NCI-H1694 treated with DMSO at 0.1 percent for 48 hours (cell line): ENCODE data around the gene G6PD.
"Not testable (repeated sequence)": the region's sequence is repeated elsewhere in the genome, so short reads cannot be mapped to it uniquely, and the experiment has no call there.

Experiments
- DNase-seq: peaks from one replicate; lab custom pipeline; 2025; lab: John Stamatoyannopoulos, UW

Gene G6PD

DNA sequence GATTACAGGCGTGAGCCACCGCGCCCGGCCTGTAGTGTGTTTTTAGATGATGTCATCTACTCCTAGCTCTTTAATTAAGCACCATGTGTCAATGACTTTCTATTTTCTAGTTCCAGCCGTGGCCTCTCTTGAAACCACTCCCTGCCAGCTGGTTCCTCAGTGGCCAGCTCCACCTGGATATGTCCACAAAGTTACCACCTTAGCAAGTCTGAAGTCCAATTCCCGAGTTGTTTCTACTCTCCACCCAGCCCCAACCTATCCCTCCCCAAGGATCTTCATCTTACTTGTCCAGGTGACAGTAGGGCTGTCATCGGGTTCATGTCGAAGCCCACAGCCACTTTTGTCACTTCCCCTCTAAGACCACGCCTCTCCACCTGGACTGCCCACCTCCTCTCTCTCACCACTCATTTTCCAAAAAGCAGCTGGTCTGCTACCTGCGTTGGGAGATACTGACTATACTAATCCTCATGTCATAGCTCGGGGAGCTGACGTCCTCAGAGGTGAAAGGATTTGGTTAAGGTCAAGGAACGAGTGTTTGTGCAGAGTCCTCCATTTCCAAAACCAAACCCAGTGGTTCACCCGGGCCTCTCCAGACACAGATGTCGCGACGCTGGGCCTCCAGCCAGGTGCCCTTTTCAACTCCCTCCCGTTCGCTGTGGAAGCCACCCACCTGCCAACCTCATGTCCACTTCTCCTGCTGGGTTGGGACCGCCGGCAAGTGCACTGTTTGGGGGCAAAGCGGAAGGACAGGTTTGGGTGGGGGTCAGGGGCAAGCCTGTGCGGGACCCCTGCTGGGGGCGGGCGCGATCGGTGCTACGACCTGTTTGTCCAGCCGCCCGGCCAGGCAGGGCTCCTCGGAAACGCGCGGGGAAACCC lies 31.3 kb downstream of the G6PD start:
- no peak for DNase-seq

DNA sequence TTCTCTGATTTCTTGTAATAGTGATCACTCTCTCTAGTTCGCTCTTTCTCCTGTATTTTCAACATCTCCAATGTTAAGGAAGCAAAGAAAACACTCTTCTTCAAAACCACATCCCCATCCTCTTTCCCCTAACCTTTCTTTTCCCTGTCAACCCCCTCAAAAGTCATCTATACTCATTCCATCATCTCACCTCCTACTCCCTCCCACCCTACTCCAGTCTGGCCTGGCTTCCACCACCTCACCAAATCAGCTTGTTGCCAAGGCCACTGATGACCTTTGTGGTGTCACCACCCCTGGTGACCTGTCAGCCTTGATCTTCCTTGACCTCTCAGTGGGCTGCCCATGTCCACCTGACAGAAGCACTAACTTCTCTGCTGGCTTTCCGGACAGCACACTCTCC lies 32.9 kb downstream of the G6PD start:
- no peak for DNase-seq

DNA sequence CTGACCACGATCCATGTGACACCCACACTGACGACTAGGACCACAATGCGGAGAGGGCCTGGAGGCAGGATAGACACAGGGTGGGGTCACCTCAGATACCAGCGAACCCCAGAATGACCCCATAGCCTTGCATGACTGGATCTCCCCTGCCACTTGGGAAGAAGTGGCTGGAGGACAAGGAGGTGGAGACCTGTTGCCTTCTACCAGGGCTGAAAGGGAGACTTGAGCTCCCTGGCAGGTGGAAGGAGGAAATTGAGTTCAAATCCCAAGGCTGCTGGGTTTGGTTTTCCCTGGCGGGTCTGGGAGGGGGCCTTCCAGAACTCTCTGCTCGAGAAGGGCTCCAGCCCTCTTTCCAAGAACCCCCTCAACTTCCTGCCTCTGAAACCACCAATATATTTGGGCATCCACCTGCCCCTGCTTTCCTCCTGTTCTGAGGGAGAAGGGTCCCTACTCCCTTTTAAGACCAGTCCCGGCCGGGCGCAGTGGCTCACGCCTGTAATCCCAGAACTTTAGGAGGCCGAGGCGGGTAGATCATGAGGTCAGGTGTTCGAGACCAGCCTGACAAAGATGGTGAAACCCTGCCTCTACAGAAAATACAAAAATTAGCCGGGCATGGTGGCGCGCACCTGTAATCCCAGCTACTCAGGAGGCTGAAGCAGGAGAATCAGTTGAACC lies 33.6 kb downstream of the G6PD start:
- no peak for DNase-seq

DNA sequence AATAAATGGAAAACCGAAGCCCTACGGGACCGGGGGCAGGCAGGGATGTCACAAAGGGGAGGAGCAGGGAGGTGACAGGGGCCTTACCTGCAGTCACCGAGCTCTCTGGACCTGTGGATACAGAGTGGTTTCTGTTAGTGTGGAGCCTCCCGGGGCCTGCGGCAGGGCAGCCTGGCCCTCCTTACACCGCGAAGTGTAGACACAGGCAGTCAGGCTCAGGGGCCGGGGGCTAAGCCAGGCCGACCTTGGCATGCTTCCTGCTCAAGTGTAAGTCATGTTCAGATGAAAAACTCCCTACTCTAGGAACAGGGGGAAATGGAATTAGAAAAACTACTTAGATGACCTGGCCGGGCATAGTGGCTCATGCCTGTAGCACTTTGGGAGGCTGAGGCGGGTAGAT lies 34.9 kb downstream of the G6PD start:
- no peak for DNase-seq

DNA sequence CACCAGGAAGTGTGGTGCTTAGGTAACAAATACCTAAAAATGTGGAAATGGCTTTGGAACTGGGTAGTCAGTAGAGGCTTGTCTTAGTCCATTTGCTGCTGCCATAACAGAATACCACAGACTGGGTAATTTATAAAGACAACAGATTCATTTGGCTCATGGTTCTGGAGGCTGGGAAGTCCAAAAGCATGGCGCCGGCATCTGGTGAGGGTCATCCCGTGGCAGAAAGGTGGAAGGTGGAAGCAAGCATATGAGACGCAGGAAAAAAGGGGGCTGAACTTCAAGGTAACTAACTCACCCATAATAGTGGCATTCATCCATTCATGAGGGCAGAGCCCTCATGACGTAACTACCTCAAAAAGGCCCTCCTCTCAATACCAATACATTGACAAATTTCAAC lies 37.2 kb downstream of the G6PD start:
- DNase-seq, result no peak

DNA sequence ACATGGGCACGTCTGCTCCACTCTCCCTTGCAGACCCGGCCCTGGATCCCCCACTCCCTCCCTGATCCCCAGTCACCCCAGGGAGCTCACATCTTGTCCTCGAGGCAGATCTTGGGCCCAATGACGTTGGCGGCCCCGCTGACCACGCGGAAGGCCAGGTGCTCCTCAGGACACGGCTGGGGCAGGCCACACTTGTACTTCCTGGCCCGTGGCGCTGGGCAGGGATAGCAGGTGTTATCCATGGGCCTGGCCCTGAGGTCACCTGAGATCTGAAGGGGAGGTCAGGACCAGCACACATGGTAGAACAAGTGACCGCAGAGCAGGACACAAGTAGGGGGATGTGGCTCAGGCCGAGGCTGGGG lies 38.3 kb downstream of the G6PD start:
- DNase-seq, result no peak

DNA sequence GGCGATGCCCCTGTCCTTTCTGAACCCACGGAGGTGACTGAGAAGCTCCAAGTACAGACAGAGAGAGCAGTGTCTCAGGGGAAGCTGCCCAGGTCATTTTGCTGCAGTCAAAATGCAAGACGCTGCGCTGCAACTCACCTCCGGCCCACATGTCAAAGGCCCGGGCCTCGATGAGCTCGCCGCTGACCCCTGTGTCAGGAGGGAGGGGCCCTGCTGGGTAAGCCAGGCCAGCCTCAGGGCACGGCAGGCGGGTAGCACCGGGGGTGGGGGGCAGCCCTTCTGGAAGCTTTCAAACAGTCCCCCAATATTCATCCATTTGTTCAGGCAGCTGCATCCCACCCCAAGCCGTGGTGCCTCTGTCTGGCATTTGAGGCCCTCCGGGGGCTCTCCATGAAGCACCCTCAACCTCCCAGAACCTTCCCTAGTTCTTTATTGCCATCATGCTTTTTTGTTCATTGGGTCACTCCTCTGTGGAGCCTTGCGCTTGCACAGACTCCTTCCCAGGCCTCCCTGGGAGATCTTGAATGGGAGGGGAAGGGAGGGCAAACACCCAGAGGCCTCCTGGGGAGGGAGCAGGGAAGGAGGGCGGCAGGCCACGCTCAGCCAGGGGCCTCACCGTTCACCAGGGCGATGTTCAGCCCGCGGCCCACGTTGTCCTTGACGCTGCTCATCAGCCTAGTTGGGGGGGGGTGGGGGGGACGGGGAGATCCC lies 38.8 kb downstream of the G6PD start:
- DNase-seq, result no peak

DNA sequence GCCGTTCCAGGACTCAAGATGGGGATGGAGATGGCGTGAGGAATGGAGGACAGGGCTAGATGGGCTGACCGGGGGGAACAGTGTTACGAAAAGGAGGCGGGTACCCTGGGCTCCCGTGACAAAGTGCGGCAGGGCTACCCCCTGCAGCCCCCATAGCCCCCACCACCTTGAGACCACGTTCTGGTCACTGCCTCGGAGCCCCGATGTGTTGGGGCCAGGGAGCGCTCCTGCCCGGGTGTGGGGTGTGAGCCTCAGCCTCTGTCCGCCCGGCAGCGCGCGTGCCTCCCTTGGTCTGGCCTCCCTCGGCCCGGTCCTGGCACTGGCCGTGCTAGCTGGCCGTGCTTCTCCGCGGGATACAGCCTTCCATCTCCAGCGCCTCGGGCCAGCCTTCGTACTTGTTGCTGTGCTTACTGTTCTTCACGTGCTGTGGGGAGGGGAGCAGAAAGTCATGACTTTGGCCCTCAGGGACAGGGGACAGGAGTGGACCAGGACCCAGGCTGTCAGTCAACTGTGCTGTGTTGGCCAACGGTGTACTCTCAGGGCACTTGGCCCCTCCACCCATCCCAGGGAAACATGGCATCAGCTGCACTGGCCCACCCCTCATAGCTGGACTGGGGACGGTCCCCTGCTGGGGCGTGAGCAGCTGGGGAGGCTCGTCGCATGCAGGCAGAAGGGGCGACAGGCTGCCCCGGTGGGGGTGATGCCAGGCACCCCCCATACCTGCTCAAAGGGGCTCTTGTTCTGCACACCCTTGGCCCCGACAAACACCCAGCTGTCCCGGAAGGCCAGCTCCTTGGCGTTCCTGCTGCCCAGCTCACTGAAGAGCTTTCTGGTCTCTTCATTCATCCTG lies 39.9 kb downstream of the G6PD start:
- no peak for DNase-seq

DNA sequence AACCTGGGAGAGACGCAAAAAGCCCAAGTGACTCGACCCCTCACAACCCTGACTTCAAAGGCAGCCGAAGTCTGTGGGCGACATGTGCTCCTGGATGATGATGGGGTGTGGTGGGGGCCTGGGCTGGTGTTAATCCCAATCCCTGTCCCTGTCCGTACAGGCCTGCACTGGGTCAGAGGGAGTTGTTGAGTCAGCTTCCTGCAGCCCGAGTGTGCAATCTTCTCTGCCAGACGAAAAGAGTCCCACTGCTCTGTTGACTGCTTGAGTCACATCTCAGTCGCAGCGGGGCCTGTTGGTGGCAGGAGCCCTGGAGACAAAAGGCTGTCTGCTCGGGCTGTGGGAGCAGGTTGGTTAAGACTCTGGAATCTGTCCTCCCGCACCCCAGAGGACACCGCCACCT lies 40.9 kb downstream of the G6PD start:
- DNase-seq, result no peak

DNA sequence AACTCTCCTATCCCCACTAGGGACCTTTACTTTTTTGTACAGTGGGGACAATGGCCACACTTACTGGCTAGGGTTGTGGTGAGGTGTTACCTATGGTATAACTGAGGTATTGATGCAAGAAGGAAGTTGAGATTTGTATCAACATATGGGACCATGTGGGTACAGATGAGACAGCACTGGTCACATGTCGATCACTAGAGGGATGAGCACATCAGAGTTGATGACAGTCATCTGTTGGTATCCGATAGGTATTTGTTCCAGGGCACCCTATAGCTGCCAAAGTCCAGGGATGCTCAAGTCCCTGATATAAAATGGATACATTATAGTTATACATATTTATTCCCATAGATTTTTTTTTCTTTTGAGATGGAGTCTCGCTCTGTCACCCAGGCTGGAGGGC lies 43.7 kb downstream of the G6PD start:
- DNase-seq, result no peak

DNA sequence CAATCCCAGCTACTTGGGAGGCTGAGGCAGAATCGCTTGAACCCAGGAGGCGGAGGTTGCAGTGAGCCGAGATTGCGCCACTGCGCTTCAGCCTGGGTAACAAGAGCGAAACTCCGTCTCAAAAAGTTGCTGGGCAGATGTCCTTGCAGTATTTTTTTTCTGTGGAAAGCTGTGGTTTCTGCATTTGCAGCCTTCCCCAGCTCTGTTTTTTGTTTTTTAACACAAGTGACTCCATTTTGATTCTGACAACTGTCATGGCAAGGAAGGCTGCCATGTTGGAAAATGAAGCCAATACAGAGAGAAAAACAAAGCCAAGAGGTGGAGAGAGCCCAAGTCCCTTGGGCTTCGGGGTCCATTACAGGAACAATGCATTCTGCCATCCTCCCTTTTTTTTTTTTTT lies 44.5 kb downstream of the G6PD start:
- DNase-seq, result no peak

DNA sequence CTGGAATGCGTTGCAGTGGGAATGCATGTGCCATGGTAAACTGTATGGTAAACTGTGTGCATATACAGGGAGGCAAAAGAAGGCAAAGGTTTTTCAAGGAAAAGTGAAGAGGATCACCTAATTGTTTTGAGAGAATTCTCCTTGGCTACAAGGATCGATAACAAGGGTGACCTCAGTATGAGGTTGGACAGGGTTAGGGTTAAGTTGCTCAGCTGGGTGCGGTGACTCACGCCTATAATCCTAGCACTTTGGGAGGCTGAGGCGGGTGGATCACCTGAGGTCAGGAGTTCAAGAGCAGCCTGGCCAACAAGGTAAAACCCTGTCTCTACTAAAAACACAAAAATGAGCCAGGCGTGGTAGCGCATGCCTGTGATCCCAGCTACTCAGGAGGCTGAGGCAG lies 45.2 kb downstream of the G6PD start:
- DNase-seq, result not testable (repeated sequence)

DNA sequence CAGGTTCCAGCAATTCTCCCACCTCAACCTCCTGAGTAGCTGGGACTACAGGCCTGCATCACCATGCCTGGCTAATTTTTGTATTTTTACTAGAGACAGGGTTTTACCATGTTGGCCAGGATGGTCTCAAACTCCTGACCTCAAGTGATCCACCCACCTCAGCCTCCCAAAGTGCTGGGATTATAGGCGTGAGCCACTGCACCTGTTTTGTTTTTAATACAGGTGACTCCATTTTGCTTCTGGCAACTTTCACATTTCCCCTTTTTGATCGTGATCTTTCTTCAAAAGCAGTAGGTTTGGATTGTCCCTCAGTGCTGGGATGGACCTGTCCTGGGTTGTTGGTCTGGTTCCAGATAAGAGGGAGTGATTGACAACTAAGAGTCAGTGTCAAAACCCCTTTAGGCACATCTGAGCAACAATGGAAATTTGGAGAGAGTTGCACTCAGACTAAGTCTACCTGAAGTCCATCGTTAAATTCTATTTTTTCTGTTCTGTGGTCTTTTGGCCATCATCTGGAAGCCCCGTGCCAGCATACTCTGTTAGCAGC lies 50.0 kb downstream of the G6PD start:
- not testable (repeated sequence) for DNase-seq

DNA sequence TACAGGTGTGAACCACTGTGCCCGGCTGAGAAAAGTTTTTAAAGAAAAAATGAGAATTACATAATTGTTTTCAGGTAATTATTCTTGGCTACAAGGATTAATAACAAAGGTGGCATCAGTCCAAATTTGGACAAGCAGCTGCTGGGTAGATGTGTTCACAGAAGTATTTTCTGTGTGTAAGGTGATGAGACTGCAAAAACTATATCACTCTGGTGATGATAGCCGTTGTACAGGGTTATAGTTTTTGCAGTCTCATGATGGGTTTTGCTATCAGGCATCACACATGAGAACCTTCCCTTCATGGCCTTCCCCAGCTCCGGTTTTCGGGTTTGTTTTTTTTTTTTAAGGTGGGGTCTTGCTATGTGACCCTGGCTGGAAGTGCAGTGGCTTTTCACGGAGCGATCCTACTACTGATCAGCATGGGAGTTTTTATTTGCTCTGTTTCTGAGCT lies 51.1 kb downstream of the G6PD start:
- DNase-seq, result no peak

DNA sequence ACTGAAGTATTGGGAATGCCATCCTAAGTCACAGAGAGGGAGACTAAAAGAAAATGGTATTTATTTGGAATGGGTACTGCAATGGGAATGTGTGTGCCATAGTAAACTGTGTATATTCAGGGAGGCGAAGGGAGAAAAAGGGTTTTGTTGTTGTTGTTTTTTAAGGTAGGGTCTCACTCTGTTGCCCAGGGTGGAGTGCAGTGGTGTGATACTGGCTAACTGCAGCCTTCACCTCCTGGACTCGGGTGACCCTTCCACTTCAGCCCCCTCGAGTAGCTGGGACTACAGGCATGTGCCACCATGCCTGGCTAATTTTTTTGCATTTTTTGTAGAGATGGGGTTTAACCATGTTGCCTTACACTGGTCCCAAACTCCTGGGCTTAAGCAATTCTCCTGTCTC lies 51.9 kb downstream of the G6PD start:
- no peak for DNase-seq

DNA sequence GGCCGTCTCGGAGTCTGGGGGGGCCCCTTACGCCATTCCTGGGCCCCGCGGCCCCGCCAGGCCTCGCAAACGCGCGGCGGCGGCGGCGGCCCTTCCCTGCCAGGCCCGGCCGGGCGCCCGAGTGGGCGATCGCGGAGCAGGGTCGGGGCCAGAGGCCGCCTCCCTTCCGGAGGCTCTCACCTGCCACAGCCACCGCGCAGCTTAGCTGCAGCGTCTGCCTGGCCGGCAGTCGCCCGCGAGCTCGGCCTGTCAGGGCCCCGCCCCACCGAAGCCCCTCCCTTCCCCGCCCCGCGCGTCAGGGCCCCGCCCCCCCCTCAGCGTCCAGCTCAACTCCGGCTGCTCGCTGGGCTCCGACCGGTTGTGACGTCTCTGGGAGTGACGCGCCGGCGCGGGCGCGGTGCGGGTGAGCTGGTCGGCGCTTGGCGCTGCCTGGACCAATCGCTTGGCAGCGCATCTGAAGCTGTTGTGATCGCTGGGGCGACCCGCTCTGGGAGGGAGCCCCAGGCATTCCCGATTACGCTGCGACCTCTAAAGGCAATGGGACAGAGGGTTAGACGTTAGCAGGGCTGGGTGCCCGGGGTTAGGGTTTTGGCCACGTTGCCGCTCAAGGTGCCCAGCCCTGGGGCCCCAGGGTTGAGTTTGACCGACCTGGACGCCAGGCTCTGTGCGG lies 56.1 kb downstream of the G6PD start, which contains the start of gene SLC10A3:
Gene SLC10A3, minus strand, starts transcription at position 216 of the 670 bp plus-strand sequence. CDS start 1,689 bp downstream, outside the sequence.
- DNase-seq, result peak; percentile 88

DNA sequence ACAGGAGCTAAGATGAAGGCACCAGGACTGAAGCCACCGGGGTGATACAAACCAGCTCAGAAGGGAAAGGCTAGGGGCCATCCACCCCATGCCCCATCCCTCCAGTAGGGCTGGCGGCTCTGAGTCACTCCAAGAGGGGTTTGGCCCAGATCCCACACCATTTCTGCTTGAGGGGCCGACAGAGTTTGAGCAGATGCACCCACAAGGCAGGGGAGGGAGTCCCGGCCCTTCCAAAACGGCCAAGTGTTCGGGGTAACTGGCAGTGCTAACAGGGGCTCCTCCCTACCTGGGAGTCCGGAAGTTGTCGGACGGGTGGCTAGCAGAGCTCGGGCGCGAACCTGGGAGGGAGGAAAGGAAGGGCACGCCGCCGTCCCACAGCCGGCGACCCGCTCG lies 56.6 kb downstream of the G6PD start:
- DNase-seq, result no peak

DNA sequence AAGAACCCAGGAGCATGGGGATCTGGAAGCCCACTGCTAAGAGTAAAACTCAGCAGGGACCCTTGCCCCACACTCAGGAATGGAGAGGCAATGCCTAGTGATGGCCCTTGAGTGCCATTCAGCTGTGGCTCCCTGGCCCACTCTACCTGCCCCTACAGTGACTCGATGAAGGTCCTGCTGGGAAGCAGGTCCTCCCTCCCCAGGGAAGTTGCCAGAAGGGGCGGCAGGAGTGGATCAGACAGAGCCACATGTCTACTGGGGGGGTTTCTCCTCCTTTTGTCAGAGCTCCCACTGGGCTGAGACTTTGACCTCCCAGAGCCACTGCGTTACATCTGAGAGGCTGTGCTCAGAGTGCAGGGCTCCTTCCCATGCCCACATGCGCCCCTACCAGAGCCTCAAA lies 57.5 kb downstream of the G6PD start:
- no peak for DNase-seq

DNA sequence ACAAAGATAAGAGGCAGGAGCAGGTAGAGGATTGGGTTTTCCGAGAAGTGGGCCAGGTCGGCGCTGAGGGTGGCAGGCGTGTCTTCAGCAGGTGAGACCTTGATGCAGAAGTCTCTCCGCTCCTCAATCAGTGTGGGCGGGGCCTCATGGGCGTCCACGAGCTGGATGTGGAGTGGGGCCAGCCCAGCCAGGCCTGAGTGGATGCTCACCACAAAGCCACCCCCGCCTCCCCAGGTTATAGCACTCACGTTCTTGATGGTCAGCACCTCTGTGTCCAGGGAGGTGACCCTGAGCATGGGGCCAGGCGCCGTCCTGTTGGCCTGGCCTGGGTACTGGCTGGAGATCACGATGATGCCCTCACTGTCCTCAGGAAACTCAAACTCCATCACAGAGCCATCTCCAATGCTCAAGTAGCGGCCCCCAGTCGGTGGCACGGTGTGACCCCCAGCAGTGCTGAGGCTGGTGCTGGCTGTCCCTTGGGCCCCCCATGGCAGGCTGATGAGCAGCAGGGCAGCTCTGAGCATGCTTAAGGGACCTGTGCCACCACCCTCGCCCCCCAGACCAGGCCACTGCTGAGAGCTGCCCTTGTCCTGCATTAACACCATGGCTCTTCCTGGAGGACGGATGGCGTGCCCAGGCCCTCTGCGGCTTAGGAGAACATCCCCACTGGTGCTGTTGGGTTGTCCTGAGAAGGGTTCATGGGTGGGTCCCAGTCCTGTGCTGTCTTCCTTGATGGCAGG lies 58.1 kb downstream of the G6PD start:
- DNase-seq, result no peak
